T-helper 17 cell (primary cell): Measurements from ENCODE around the gene AUH. TPM values are rescaled to one million over a fixed set of nuclear protein-coding genes. Genes with fewer than 3 reads are reported as not detected.

Experiments used
- ATAC-seq: fragments of 150-1000 bp; cut with Tn5 transposase; 2 replicates; pipeline ENCODE4 v1.10.0; 2021; ENCODE audit warnings: mild to moderate bottlenecking, moderate library complexity
- DNase-seq, 3 donors: peaks; one replicate each; pipeline versions ENCODE4 v3.0.0 to v3.0.0-alpha.2; 2020 to 2021
- H3K9me3 ChIP-seq: one replicate; pipeline ENCODE4 v1.7.0; 2013; ENCODE audit warnings: low read length, mild to moderate bottlenecking; ENCODE audit not compliant: control insufficient read depth, poor library complexity, severe bottlenecking
- H3K27ac Mint-ChIP-seq: one replicate; pipeline ENCODE4 v1.8.0; 2022; ENCODE audit warnings: mild to moderate bottlenecking, moderate library complexity, mixed read lengths
- H3K27me3 Mint-ChIP-seq: one replicate; pipeline ENCODE4 v1.8.0; 2022; ENCODE audit warnings: mixed read lengths
- H3K36me3 Mint-ChIP-seq: one replicate; pipeline ENCODE4 v1.8.0; 2022; ENCODE audit warnings: low read depth, mixed read lengths
- H3K4me1 Mint-ChIP-seq: one replicate; pipeline ENCODE4 v1.8.0; 2022; ENCODE audit warnings: mild to moderate bottlenecking, mixed read lengths
- H3K4me3 Mint-ChIP-seq: one replicate; pipeline ENCODE4 v1.8.0; 2022; ENCODE audit warnings: mild to moderate bottlenecking, moderate library complexity, mixed read lengths
- total RNA-seq, 4 donors: library from RNA in 2 of 4; stranded (reverse) in 2 of 4; gene quantifications; one replicate each; pipeline ENCODE4 v1.2.3 and lab custom pipeline; 2022 to 2026

AUH gene
- total RNA-seq, 2 donors from 2014 or later = 15.2 to 17.2 TPM

DNA sequence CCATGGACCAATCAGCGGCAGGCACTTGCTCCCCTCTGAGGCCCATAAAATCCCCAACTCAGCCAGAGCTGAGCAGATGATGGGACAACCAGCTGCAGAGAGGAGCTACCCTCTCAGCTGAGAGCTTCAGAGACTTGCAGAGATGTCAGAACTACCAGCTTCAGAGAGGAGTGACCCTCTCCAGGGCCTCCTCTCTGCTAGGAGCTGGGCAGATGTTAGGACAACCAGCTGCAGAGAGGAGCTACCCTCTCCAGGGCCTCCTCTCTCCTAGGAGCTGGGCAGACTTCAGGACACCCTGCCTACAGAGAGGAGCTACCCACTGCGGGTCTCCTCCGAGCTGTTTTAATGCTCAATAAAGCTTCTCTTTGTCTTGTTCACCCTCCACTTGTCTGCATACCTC, 3.0 kb upstream of the AUH start:
- no peaks in the 10 kb centered on the region for H3K9me3 ChIP-seq
- ATAC-seq (no peak), DNase-seq (no peak)
- H3K4me3 Mint-ChIP-seq = no peak overlapping the region
- peaks cover 18% of the 10 kb centered on the region for H3K4me1 Mint-ChIP-seq
- H3K27me3 Mint-ChIP-seq = peaks cover 18% of the 10 kb centered on the region
- H3K27ac Mint-ChIP-seq = no peak overlapping the region
- H3K36me3 Mint-ChIP-seq = no peaks in the 10 kb centered on the region

DNA sequence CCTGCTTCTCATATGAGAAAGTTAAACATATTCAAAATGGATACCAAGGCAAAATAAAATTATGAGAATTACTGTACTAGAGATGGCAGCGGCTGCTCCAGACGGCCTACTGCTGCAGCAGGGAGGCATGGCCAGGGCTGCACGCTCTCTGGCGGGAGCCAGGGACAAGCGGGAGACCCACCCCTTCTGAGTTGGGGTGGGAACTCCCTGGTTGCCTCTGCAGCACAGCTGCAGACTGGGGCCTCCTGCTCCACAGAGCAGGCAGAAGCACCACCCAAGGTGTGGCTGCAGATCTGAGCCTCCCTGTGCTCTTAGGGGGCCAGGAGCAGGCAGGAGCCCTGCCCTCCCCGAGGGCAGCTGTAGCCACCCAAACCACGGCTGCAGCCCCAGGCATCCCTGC, 2.3 kb upstream of the AUH start:
- ATAC-seq (no peak), DNase-seq (no peak)
- H3K27ac Mint-ChIP-seq = no peak overlapping the region
- peaks cover 13% of the 10 kb centered on the region for H3K27me3 Mint-ChIP-seq
- H3K36me3 Mint-ChIP-seq = no peaks in the 10 kb centered on the region
- H3K9me3 ChIP-seq = no peaks in the 10 kb centered on the region
- H3K4me3 Mint-ChIP-seq = no peak overlapping the region
- H3K4me1 Mint-ChIP-seq = peaks cover 25% of the 10 kb centered on the region

DNA sequence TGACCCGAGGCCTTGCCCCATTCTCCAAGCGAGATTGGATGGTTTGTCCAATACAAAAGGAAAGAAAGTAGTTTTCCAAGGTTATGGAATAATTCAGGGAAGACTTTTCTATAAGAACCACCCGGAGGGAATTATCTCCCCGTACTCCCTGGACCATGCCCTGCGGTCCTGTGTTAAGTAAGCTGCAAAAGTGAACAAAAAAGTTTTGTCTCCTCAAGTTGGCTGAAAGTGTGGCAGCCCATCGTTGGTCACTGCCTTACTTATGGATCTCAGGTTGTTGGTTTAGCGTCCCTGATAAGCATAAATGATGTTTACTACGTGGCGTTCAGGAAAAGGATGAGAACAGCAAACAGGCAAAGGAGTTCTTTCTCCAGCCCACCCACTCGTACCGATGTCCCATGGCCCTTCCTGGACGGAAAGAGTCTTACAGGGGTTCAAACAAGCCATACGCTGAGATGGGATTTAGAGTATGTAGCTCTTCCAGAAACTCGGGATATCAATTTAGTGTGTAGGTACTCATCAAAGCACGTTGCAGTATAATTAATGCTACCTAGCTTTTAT, 413 bp upstream of the AUH start:
- no peak for DNase-seq
- no peaks in the 10 kb centered on the region for H3K9me3 ChIP-seq
- Mint-ChIP-seq H3K27ac (peak overlapping the region; percentile 83), H3K4me1 (peaks cover 36% of the 10 kb centered on the region), H3K27me3 (no peaks in the 10 kb centered on the region), H3K4me3 (peak overlapping the region; percentile 91), H3K36me3 (no peaks in the 10 kb centered on the region)
- no peak for ATAC-seq

DNA sequence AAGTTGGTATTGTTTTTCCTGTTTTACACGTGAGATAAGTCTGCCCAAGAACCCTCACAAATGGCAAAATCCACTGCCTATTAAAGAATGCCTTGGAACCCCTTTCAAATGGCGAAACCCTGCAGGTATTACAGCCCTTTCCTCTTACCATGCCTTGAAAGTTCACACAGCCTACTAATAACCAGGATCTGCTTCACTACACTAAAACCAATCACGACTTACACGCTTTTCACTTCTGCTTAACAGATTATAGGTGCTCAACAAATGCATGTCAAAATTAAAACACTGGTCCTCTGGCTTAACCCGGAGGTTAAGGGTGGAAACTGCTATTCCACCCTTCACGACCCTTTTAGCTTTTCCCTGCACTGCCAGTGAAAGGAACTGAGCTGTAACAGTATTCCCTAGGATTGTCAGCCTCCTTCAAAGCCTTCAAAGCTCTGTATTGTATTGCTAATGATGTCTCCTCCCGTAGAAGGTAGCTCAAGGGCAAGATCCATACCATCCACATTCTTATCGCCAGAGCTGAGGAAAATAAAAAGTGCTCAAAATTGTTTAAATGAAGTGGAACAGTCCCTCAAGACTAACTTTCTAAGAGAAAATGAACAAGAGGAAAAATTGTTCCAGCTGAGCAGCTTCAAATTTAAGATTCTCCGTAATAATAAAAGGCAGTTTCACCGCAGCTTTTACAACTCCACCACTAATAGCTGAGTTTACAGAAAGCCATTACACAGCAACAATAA, 997 bp downstream of the AUH start:
- H3K4me3 Mint-ChIP-seq = peak overlapping the region; percentile 91
- no peak for ATAC-seq
- H3K4me1 Mint-ChIP-seq = peaks cover 41% of the 10 kb centered on the region
- no peaks in the 10 kb centered on the region for H3K9me3 ChIP-seq
- no peaks in the 10 kb centered on the region for H3K27me3 Mint-ChIP-seq
- peak overlapping the region; percentile 83 for H3K27ac Mint-ChIP-seq
- no peak for DNase-seq
- peaks cover 5% of the 10 kb centered on the region for H3K36me3 Mint-ChIP-seq

DNA sequence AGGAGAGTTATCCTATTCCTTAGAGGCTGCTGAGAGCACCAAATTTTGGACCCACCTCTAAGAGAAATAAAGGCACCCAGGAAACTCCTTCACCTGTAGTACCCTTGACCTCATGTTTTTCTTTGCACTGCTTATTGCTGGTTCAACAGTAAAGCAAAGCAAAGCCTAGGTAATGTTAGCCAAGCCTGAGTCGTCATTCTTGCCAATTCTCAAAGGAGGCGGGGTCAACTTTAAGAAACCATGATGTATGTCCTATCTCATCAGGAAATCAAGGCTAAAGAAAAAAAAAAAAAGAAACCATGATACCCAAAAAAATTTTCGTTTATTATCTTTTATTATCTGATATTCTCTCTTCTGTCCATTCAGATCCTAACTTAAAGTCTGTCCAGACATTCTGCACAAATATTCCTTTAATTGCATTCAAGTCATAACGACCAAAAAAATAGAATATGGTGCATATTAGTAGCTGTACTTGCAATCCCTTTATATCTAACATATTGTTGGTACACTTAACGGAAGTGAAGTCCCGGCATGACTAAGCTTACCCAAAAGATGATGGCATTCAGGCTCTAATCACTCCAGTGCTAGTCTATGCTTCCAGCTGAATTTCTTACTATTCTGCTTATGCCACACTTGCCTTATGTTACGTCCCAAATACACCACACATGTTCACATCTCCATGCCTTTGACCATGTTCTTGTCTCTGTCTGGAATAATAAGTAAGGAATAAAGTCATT, 1.8 kb downstream of the AUH start:
- Mint-ChIP-seq H3K27me3 (no peaks in the 10 kb centered on the region), H3K27ac (peak overlapping the region; percentile 83), H3K4me3 (peak overlapping the region; percentile 91), H3K4me1 (peaks cover 41% of the 10 kb centered on the region), H3K36me3 (peaks cover 5% of the 10 kb centered on the region)
- ATAC-seq (no peak), DNase-seq (no peak)
- no peaks in the 10 kb centered on the region for H3K9me3 ChIP-seq

DNA sequence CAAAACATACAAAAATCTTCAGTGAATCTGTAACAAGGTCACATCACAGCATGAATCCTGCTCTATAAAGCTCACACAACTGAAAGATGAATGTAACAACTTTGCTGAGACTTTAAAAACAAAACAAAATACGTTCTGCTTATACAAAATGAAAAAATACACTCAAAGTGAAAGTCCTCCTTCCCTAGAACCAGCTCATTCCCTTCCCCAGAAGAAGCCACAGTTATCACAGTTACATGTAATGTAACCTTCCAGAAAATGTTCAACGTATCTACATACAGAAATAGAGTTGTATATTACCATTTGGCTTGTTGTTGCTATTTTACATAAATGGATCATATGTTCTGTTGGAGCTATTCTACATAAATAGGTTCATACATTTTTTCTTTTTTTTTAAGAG, 2.6 kb downstream of the AUH start:
- no peak overlapping the region for H3K4me3 Mint-ChIP-seq
- DNase-seq (no peak), ATAC-seq (no peak)
- H3K9me3 ChIP-seq = no peaks in the 10 kb centered on the region
- H3K36me3 Mint-ChIP-seq = peaks cover 8% of the 10 kb centered on the region
- H3K27ac Mint-ChIP-seq = peak overlapping the region; percentile 83
- no peaks in the 10 kb centered on the region for H3K27me3 Mint-ChIP-seq
- peaks cover 43% of the 10 kb centered on the region for H3K4me1 Mint-ChIP-seq

DNA sequence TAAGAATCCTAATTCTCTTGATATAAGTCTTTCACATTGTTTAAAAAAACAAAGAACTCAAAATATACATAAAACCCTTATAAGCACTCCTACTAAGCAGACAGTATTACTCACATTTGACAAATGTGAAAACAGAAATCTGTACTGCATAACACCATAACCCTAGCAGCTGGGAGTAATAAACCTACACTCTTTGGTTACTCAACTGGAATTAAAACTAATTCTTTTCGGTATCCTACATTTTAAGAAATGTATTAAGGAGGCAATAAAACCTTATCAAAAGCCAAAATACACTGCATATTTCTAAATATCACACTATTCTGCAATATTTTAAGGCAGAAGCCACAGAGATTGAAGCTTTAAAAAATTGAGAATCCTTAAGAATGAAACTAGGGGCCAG, 6.8 kb downstream of the AUH start:
- Mint-ChIP-seq H3K4me1 (peaks cover 25% of the 10 kb centered on the region), H3K4me3 (no peak overlapping the region), H3K27me3 (no peaks in the 10 kb centered on the region), H3K36me3 (peaks cover 8% of the 10 kb centered on the region), H3K27ac (no peak overlapping the region)
- DNase-seq (no peak), ATAC-seq (no peak)
- no peaks in the 10 kb centered on the region for H3K9me3 ChIP-seq

DNA sequence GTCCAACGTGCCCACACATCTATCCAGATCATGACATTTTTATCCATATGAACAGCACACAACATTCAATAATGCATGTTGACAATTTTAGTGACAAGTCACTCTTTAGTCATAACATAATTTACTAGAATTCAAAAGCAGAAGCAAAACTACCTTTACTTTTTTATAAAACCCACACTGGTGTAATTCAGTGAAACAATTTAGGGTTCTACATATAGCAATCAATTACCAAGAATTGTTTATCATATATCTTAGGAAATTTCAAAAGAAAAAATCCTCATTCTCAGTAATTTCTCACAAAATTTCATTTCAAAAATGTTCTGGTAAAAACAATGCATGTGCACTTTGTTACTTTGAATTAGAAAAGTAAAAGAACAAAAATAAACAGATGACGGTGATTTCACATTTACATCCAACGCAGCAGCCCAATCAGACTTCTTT, 12.6 kb downstream of the AUH start:
- no peak overlapping the region for H3K4me3 Mint-ChIP-seq
- no peak for DNase-seq
- no peak for ATAC-seq
- H3K36me3 Mint-ChIP-seq = peaks cover 2% of the 10 kb centered on the region
- no peaks in the 10 kb centered on the region for H3K27me3 Mint-ChIP-seq
- H3K27ac Mint-ChIP-seq = peak overlapping the region; percentile 2
- no peaks in the 10 kb centered on the region for H3K9me3 ChIP-seq
- no peaks in the 10 kb centered on the region for H3K4me1 Mint-ChIP-seq

DNA sequence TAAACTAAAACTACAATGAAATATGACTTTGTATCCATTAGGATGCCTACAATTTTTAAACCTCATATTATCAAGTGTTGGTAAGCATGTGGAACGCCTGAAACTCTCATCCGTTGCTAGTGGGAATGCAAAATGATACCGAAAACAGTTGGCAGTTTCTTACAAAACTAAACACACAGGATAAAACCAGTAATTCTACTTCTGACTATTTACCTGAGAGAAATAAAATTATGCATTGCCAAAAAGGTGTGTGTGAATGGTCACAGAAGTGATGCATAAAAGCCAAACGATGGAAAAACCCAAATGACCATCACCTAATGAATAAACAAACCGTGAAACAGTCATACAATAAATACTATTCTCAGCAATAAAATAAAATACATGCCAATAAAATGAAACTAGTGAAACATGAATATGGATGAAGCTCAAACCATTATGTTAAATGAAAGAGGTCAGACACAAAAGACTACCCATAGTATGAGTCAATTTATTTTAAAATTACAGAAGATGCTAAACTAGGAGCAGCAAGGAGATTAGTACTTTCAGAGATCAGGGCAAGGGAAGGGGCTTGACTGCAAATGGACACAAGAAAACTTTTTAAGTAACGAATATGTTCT, 13.4 kb downstream of the AUH start:
- no peak for ATAC-seq
- H3K27me3 Mint-ChIP-seq = no peaks in the 10 kb centered on the region

DNA sequence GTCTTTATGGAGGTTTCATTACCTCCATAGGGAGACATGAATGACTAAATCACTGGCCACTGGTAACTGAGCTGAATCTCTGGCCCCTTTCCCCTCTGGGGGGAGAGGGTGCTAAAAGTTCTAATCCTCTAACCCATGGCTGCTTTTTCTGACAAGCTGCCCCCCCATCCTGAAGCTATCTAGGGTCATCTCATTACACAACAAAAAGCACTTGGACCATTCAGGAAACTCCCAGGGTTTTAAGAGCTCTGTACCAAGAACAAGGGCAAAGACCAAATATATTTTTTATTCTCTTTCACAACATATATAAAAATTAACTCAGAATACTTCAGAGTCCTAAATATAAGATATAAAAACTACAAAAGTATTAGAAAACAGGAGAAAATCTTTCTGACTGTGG, 14.3 kb downstream of the AUH start:
- Mint-ChIP-seq H3K36me3 (peaks cover 6% of the 10 kb centered on the region), H3K4me1 (peaks cover 5% of the 10 kb centered on the region), H3K27me3 (no peaks in the 10 kb centered on the region), H3K27ac (no peak overlapping the region), H3K4me3 (no peak overlapping the region)
- no peaks in the 10 kb centered on the region for H3K9me3 ChIP-seq
- DNase-seq (no peak), ATAC-seq (no peak)

More for the DNA sequence above, 13.4 kb downstream of the AUH start:
- DNase-seq = no peak
- Mint-ChIP-seq H3K27ac (no peak overlapping the region), H3K4me3 (no peak overlapping the region), H3K36me3 (peaks cover 2% of the 10 kb centered on the region), H3K4me1 (no peaks in the 10 kb centered on the region)
- no peaks in the 10 kb centered on the region for H3K9me3 ChIP-seq

DNA sequence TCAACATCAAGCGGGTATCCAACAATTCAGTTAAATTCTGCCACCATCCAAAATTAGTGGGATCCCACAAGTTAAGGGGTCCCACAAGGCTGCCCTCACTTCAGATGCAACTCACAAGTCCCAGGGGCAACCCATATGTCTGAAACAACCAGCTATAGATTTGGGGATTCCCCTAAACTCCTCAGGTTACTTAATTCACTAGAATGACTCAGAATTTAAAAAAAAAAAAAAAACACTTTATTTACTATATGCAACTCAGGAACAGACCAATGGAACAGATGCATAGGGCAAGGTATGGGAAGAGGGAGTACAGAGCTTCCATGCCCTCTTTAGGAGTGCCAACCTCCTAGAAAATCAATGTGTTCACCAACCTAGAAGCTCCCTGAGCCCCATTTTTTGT, 15.1 kb downstream of the AUH start:
- DNase-seq (no peak), ATAC-seq (no peak)
- H3K4me1 Mint-ChIP-seq = peaks cover 6% of the 10 kb centered on the region
- H3K4me3 Mint-ChIP-seq = no peak overlapping the region
- H3K27ac Mint-ChIP-seq = no peak overlapping the region
- H3K9me3 ChIP-seq = no peaks in the 10 kb centered on the region
- no peaks in the 10 kb centered on the region for H3K27me3 Mint-ChIP-seq
- peaks cover 6% of the 10 kb centered on the region for H3K36me3 Mint-ChIP-seq

DNA sequence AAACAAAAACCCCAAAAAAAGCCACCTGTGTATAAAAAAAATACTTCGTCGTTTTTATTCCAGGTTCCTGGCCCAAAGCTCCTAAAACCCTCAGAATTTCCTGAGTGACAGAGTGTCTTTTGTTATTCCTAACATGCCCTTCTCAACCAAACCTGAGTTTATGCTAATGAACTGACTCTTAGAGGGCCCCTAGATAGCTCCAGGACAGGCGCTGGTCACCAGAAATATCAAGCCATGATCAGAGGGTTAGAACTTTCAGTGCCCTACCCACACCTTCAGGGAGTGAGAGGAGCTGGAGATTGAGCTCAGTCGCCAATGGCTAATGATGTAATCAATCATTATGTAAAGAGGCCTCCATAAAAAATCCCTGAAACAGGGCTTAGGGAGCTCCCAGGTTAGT, 15.7 kb downstream of the AUH start:
- Mint-ChIP-seq H3K4me3 (no peak overlapping the region), H3K27me3 (no peaks in the 10 kb centered on the region), H3K36me3 (peaks cover 13% of the 10 kb centered on the region), H3K27ac (no peak overlapping the region), H3K4me1 (peaks cover 8% of the 10 kb centered on the region)
- H3K9me3 ChIP-seq = no peaks in the 10 kb centered on the region
- DNase-seq = no peak
- ATAC-seq = no peak

DNA sequence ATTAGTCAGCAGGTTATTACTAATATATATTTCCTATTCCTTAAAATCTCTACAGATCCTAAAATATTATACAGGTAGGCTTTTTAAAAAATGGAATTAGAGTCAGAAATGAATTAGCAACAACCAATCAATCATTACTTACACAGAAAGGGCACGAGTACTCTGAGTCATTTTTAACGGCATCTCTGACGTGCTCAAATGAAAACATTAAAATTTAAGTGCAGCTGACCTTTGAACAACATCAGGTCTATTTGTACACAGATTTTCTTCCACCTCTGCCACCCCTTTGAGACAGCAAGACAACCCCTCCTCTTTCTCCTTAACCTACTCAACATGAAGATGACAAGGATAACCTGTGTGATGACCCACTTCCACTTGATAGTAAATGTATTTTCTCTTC, 19.1 kb downstream of the AUH start:
- Mint-ChIP-seq H3K4me3 (no peak overlapping the region), H3K4me1 (peaks cover 21% of the 10 kb centered on the region), H3K27me3 (no peaks in the 10 kb centered on the region), H3K36me3 (peaks cover 19% of the 10 kb centered on the region), H3K27ac (no peak overlapping the region)
- ATAC-seq (no peak), DNase-seq (no peak)
- H3K9me3 ChIP-seq = no peaks in the 10 kb centered on the region
